GM23338 (cell line): ENCODE results near the gene LAMB3. TPM values are rescaled to one million over a fixed set of nuclear protein-coding genes. Genes with fewer than 3 reads are reported as not detected.

Experiments used
- ATAC-seq: fragments of 200-7000 bp; cut with Tn5 transposase; 3 replicates; pipeline ENCODE4 v1.9.1; 2020
- DNase-seq: peaks from one replicate; pipeline ENCODE4 v3.0.0-alpha.2; 2015; ENCODE audit warnings: low spot score
- H2AFZ ChIP-seq: fragments of 200-600 bp; sonication (generic); 2 replicates; pipeline ENCODE4 v1.8.0; 2016; ENCODE audit warnings: antibody characterized with exemption, mild to moderate bottlenecking, moderate library complexity
- H3F3A ChIP-seq: fragments of 200-600 bp; sonication (generic); replicated peaks from 2 replicates; pipeline ENCODE4 v1.8.0; 2017; ENCODE audit warnings: antibody characterized with exemption, mixed run types, low read depth
- H3K27ac ChIP-seq: fragments of 200-600 bp; sonication (generic); 2 replicates; pipeline ENCODE4 v1.6.1; 2016; ENCODE audit warnings: low read depth
- H3K27me3 ChIP-seq: fragments of 200-600 bp; sonication (generic); 2 replicates; pipeline ENCODE4 v1.8.0; 2016; ENCODE audit warnings: mild to moderate bottlenecking, mixed run types, moderate library complexity; ENCODE audit not compliant: insufficient read depth
- H3K36me3 ChIP-seq: fragments of 200-600 bp; sonication (generic); 2 replicates; pipeline ENCODE4 v1.8.0; 2016; ENCODE audit warnings: mild to moderate bottlenecking; ENCODE audit not compliant: insufficient read depth
- H3K4me1 ChIP-seq: fragments of 200-600 bp; sonication (generic); 2 replicates; pipeline ENCODE4 v1.8.0; 2016; ENCODE audit warnings: mild to moderate bottlenecking, moderate library complexity; ENCODE audit not compliant: insufficient read depth
- H3K4me2 ChIP-seq: fragments of 200-600 bp; sonication (generic); 2 replicates; pipeline ENCODE4 v1.7.1; 2017; ENCODE audit warnings: mixed run types
- H3K4me3 ChIP-seq: fragments of 200-600 bp; sonication (generic); 2 replicates; pipeline ENCODE4 v1.6.1; 2016; ENCODE audit warnings: mixed run types
- H3K79me2 ChIP-seq: fragments of 200-600 bp; sonication (generic); replicated peaks from 2 replicates; pipeline ENCODE4 v1.8.0; 2017; ENCODE audit warnings: mild to moderate bottlenecking; ENCODE audit not compliant: insufficient read depth
- H3K9me2 ChIP-seq: fragments of 200-600 bp; sonication (generic); 2 replicates; pipeline ENCODE4 v1.8.0; 2017; ENCODE audit not compliant: insufficient read depth
- H4K20me1 ChIP-seq: fragments of 200-600 bp; sonication (generic); replicated peaks from 2 replicates; pipeline ENCODE4 v1.8.0; 2017; ENCODE audit warnings: mild to moderate bottlenecking; ENCODE audit not compliant: insufficient read depth
- H3K27ac Mint-ChIP-seq: 2 replicates; pipeline ENCODE4 v1.8.0; 2020; ENCODE audit warnings: inconsistent platforms, mild to moderate bottlenecking, moderate library complexity, mixed read lengths
- H3K27me3 Mint-ChIP-seq: 3 replicates; pipeline ENCODE4 v1.8.0; 2022; ENCODE audit warnings: low read depth, mild to moderate bottlenecking, moderate library complexity, mixed read lengths, inconsistent platforms; ENCODE audit not compliant: insufficient read depth, poor library complexity
- H3K36me3 Mint-ChIP-seq: 3 replicates; pipeline ENCODE4 v1.8.0; 2021; ENCODE audit warnings: low read depth, mild to moderate bottlenecking, inconsistent platforms, moderate library complexity, mixed read lengths
- H3K4me1 Mint-ChIP-seq: 3 replicates; pipeline ENCODE4 v1.8.0; 2020; ENCODE audit warnings: mild to moderate bottlenecking, inconsistent platforms, mixed read lengths
- H3K4me3 Mint-ChIP-seq: 3 replicates; pipeline ENCODE4 v1.8.0; 2021; ENCODE audit warnings: moderate library complexity, mild to moderate bottlenecking, inconsistent platforms, mixed read lengths
- H3K9me3 Mint-ChIP-seq: 3 replicates; pipeline ENCODE4 v1.8.0; 2020; ENCODE audit warnings: moderate library complexity, mild to moderate bottlenecking, inconsistent platforms, mixed read lengths
- CREB1 ChIP-seq: fragments of 250-450 bp; sonication (Bioruptor Pico); IDR thresholded peaks from 2 replicates; pipeline ENCODE4 v1.5.0; 2020; ENCODE audit warnings: low read depth, mild to moderate bottlenecking, moderate library complexity
- CTCF ChIP-seq, 2 experiments: fragments of 200-600 bp in 1 of 2; sonication (generic) in 1 of 2; conservative IDR thresholded peaks; 2 replicates each; pipeline versions ENCODE4 v1.5.1 to v1.6.1; 2016 to 2017; ENCODE audit warnings: antibody characterized with exemption in 2 of 2, low read depth in 2 of 2, mild to moderate bottlenecking in 2 of 2, moderate library complexity in 1 of 2
- ETS1 ChIP-seq: IDR thresholded peaks from 2 replicates; pipeline ENCODE4 v1.6.1; 2016; ENCODE audit warnings: antibody characterized with exemption
- EZH2 ChIP-seq: fragments of 200-600 bp; sonication (generic); IDR thresholded peaks from one replicate; pipeline ENCODE4 v1.8.0; 2017; ENCODE audit warnings: antibody characterized with exemption, mild to moderate bottlenecking, low read depth; ENCODE audit not compliant: unreplicated experiment
- EZH2phosphoT487 ChIP-seq: fragments of 200-600 bp; sonication (generic); IDR thresholded peaks from one replicate; pipeline ENCODE4 v1.8.1; 2018; ENCODE audit warnings: antibody characterized with exemption; ENCODE audit not compliant: unreplicated experiment
- JUNB ChIP-seq: IDR thresholded peaks from one replicate; pipeline ENCODE4 v1.6.1; 2016; ENCODE audit warnings: antibody characterized with exemption; ENCODE audit not compliant: unreplicated experiment
- NANOG ChIP-seq: IDR thresholded peaks from 2 replicates; pipeline ENCODE4 v1.6.1; 2016; ENCODE audit warnings: antibody characterized with exemption, borderline replicate concordance
- POLR2AphosphoS5 ChIP-seq: IDR thresholded peaks from 2 replicates; pipeline ENCODE4 v1.6.1; 2016; ENCODE audit warnings: antibody characterized with exemption, low read depth
- REST ChIP-seq: IDR thresholded peaks from one replicate; pipeline ENCODE4 v1.6.1; 2018; ENCODE audit warnings: antibody characterized with exemption; ENCODE audit not compliant: unreplicated experiment
- STAT1 ChIP-seq: IDR thresholded peaks from one replicate; pipeline ENCODE4 v1.6.1; 2016; ENCODE audit warnings: antibody characterized with exemption; ENCODE audit not compliant: unreplicated experiment
- ZNF114 ChIP-seq: fragments of 250-450 bp; sonication (Bioruptor Pico); IDR thresholded peaks from 2 replicates; pipeline ENCODE4 v1.5.0; 2020; ENCODE audit warnings: mild to moderate bottlenecking, moderate library complexity
- ZNF331 ChIP-seq: fragments of 250-450 bp; sonication (Bioruptor Pico); IDR thresholded peaks from 2 replicates; pipeline ENCODE4 v1.5.0; 2020; ENCODE audit warnings: low read depth, mild to moderate bottlenecking, moderate library complexity
- ZNF462 ChIP-seq: fragments of 250-450 bp; sonication (Bioruptor Pico); IDR thresholded peaks from 2 replicates; pipeline ENCODE4 v1.5.0; 2020; ENCODE audit warnings: mild to moderate bottlenecking, moderate library complexity
- polyA plus RNA-seq: library from polyadenylated mRNA; unstranded; fragments of >200 nt; fragmentation: Nextera tagmentation; extraction: Ambion mirVana; gene quantifications from 2 replicates; pipeline ENCODE4 v1.2.1, GENCODE V29; 2016
- total RNA-seq: library from RNA; depleted of rRNA; stranded (reverse); fragments of >200 nt; shearing (Covaris generic); gene quantifications from 2 replicates; pipeline ENCODE4 v1.2.3, GENCODE V29; 2014

The LAMB3 gene
- total and polyA plus RNA-seq, 2 experiments from 2014 or later: 0.05 to 0.52 TPM

- Histone ChIP-seq H2AFZ (no peak overlapping the region), H3K27me3 (no peaks in the 10 kb centered on the region), H3K36me3 (no peaks in the 10 kb centered on the region), H4K20me1 (no peaks in the 10 kb centered on the region), H3K4me3 (no peak overlapping the region), H3K4me1 (peaks cover 3% of the 10 kb centered on the region; the same call in 1 of the 2 replicates), H3F3A (no peaks in the 10 kb centered on the region), H3K4me2 (no peak overlapping the region), H3K79me2 (no peaks in the 10 kb centered on the region), H3K27ac (no peak overlapping the region), H3K9me2 (peaks cover 13% of the 10 kb centered on the region)
- DNase-seq (no peak), ATAC-seq (no peak)
- Mint-ChIP-seq H3K36me3 (no peaks in the 10 kb centered on the region), H3K27ac (no peak overlapping the region), H3K27me3 (peaks cover 5% of the 10 kb centered on the region), H3K4me3 (no peak overlapping the region), H3K4me1 (peaks cover 14% of the 10 kb centered on the region), H3K9me3 (no peaks in the 10 kb centered on the region; the same call in 2 of the 3 replicates)
- TF ChIP-seq EZH2phosphoT487 (no peak), ETS1 (no peak), ZNF114 (CRISPR knock-in tag) (no peak), POLR2AphosphoS5 (no peak), NANOG (no peak), ZNF462 (CRISPR knock-in tag) (no peak), CREB1 (no peak), REST (no peak), STAT1 (no peak), ZNF331 (CRISPR knock-in tag) (no peak), CTCF (conservative IDR thresholded peaks at IDR 0.05; ENCODE audit: low read depth in 2 of 2) (no peak), JUNB (no peak), EZH2 (no peak)
Observed at GRCh38 chr1:209635850-209636249, 16.4 kb downstream of the LAMB3 start.
